Parathyroid adenoma (tissue), 2 donors: ENCODE results near the gene MFF.

Source experiments
- H2AFZ ChIP-seq: fragments of 300-600 bp; sonication (generic); one replicate; pipeline ENCODE4 v1.7.0; 2017; ENCODE audit warnings: antibody characterized with exemption, mild to moderate bottlenecking
- H3K27ac ChIP-seq: fragments of 300-600 bp; sonication (generic); one replicate; pipeline ENCODE4 v1.7.0; 2017
- H3K27me3 ChIP-seq: fragments of 300-600 bp; sonication (generic); one replicate; pipeline ENCODE4 v1.7.0; 2017; ENCODE audit warnings: low read length; ENCODE audit not compliant: control insufficient read depth, insufficient read depth
- H3K36me3 ChIP-seq: fragments of 300-600 bp; sonication (generic); one replicate; pipeline ENCODE4 v1.7.0; 2017; ENCODE audit warnings: low read length; ENCODE audit not compliant: control insufficient read depth, insufficient read depth
- H3K4me1 ChIP-seq: fragments of 300-600 bp; sonication (generic); one replicate; pipeline ENCODE4 v1.7.0; 2017; ENCODE audit warnings: control low read depth
- H3K4me2 ChIP-seq: fragments of 300-600 bp; sonication (generic); one replicate; pipeline ENCODE4 v1.7.0; 2017; ENCODE audit warnings: low read length
- H3K4me3 ChIP-seq: fragments of 300-600 bp; sonication (generic); one replicate; pipeline ENCODE4 v1.7.0; 2017; ENCODE audit warnings: low read depth, low read length
- H3K79me2 ChIP-seq: fragments of 300-600 bp; sonication (generic); one replicate; pipeline ENCODE4 v1.7.0; 2017; ENCODE audit warnings: control low read depth
- H3K9ac ChIP-seq: fragments of 300-600 bp; sonication (generic); one replicate; pipeline ENCODE4 v1.7.0; 2017; ENCODE audit warnings: mild to moderate bottlenecking
- H3K9me3 ChIP-seq: fragments of 300-600 bp; sonication (generic); one replicate; pipeline ENCODE4 v1.7.0; 2017; ENCODE audit warnings: low read length; ENCODE audit not compliant: control insufficient read depth
- CTCF ChIP-seq: fragments of 300-600 bp; sonication (generic); IDR thresholded peaks from one replicate; pipeline ENCODE4 v1.7.0; 2017; ENCODE audit warnings: antibody characterized with exemption, mild to moderate bottlenecking
- donor health status: primary hyperparathyroidism.

Gene MFF

GRCh38 chr2:227398684-227399670, 73.9 kb downstream of the MFF start:
- no peak overlapping the region for H3K27ac ChIP-seq
- no peaks in the 10 kb centered on the region for H3K4me1 ChIP-seq
- H3K36me3 ChIP-seq, result no peaks in the 10 kb centered on the region
- no peaks in the 10 kb centered on the region for H3K27me3 ChIP-seq
- H3K79me2 ChIP-seq, result no peaks in the 10 kb centered on the region
- TF ChIP-seq CTCF, result no peak
- no peak overlapping the region for H3K4me3 ChIP-seq
- H3K4me2 ChIP-seq, result no peak overlapping the region
- no peak overlapping the region for H2AFZ ChIP-seq
- H3K9ac ChIP-seq, result no peak overlapping the region
- H3K9me3 ChIP-seq, result no peaks in the 10 kb centered on the region

- TF ChIP-seq CTCF, result no peak
- no peaks in the 10 kb centered on the region for H3K27me3 ChIP-seq
- H3K4me2 ChIP-seq, result no peak overlapping the region
- H3K27ac ChIP-seq, result no peak overlapping the region
- H3K36me3 ChIP-seq, result no peaks in the 10 kb centered on the region
- no peak overlapping the region for H2AFZ ChIP-seq
- no peaks in the 10 kb centered on the region for H3K9me3 ChIP-seq
- no peak overlapping the region for H3K9ac ChIP-seq
- H3K4me1 ChIP-seq, result no peaks in the 10 kb centered on the region
- H3K4me3 ChIP-seq, result no peak overlapping the region
- H3K79me2 ChIP-seq, result no peaks in the 10 kb centered on the region
Measured at GRCh38 chr2:227401550-227401949, 76.5 kb downstream of the MFF start.

GRCh38 chr2:227402321-227402720, 77.3 kb downstream of the MFF start:
- Histone ChIP-seq H3K4me1 (no peaks in the 10 kb centered on the region), H3K27ac (no peak overlapping the region), H3K4me3 (no peak overlapping the region), H3K4me2 (no peak overlapping the region), H3K27me3 (no peaks in the 10 kb centered on the region), H3K36me3 (no peaks in the 10 kb centered on the region), H3K9me3 (no peaks in the 10 kb centered on the region), H2AFZ (no peak overlapping the region), H3K79me2 (no peaks in the 10 kb centered on the region), H3K9ac (no peak overlapping the region)
- no peak for TF ChIP-seq CTCF

GRCh38 chr2:227402959-227403358, 77.9 kb downstream of the MFF start:
- H3K27me3 ChIP-seq, result no peaks in the 10 kb centered on the region
- H2AFZ ChIP-seq, result no peak overlapping the region
- no peak overlapping the region for H3K27ac ChIP-seq
- no peaks in the 10 kb centered on the region for H3K9me3 ChIP-seq
- no peaks in the 10 kb centered on the region for H3K4me1 ChIP-seq
- H3K79me2 ChIP-seq, result no peaks in the 10 kb centered on the region
- no peaks in the 10 kb centered on the region for H3K36me3 ChIP-seq
- TF ChIP-seq CTCF, result no peak
- H3K4me2 ChIP-seq, result no peak overlapping the region
- H3K4me3 ChIP-seq, result no peak overlapping the region
- no peak overlapping the region for H3K9ac ChIP-seq
